ENCODE measurements around the gene KIAA1328.
"Not testable (repeated sequence)": the region's sequence is repeated elsewhere in the genome, so short reads cannot be mapped to it uniquely, and the experiment has no call there.

The KIAA1328 gene

DNA sequence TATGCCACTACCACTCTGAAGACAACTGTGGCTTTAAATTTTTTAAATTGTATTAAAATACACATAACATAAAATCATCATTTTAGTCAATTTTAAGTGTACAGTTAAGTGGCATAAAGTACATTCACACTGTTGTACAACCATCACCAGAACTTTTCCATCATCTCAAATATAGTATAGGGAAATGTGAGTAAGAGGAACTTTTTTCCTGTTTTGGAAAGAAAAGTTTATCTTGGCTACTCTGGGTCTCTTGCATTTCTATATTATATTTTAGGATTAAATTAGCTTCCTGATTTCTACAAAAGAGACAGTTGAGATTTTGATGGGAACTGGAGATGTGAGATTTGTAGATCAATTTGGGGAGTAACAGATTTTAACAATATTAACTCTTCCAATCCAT, 3.4 kb upstream of the KIAA1328 start:
- DNase-seq (ENCODE audit: low spot score) = no peak

DNA sequence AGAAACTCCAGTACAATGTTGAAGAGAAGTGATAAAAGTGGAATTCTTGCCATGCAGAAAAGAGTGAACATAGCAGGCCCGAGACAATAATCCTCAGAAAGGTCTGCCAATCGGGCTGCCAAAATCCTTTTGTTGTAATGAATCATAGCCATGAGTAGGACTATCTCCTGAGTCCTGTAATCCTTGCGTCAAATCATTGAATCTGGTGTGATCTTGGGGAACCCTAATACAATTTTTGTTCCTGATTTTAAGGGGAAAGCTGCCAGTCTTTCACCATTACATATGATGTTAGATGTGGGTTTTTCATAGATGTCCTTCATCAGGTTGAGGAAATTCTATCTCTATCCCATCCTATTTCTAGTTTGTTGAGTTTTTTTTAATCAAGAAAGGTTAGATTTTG, 2.4 kb upstream of the KIAA1328 start:
- DNase-seq (ENCODE audit: low spot score) = no peak

DNA sequence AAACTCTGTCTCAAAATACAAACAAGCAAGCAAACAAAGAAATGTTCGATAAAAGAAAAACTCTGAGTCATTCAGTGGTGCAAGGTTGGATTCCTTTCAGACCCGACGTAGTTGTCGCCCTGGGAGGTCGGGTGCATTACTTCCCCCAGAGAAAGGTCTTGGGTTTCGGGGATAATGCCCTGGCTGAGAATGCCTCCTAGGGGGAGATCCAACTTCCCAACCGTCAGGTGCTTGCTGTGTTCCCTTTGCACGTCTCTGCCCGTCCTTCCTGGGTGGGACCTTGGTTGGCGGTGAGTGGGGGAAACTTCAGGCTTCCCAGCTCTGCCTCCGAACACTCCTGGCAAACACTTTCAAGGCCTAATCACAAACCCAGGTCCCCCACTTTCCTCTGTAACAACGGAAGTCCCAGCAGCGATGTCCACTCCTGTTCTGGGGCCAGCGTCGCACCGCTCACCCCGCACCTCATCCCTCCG, 734 bp upstream of the KIAA1328 start:
- DNase-seq (ENCODE audit: low spot score) = peak; percentile 16

DNA sequence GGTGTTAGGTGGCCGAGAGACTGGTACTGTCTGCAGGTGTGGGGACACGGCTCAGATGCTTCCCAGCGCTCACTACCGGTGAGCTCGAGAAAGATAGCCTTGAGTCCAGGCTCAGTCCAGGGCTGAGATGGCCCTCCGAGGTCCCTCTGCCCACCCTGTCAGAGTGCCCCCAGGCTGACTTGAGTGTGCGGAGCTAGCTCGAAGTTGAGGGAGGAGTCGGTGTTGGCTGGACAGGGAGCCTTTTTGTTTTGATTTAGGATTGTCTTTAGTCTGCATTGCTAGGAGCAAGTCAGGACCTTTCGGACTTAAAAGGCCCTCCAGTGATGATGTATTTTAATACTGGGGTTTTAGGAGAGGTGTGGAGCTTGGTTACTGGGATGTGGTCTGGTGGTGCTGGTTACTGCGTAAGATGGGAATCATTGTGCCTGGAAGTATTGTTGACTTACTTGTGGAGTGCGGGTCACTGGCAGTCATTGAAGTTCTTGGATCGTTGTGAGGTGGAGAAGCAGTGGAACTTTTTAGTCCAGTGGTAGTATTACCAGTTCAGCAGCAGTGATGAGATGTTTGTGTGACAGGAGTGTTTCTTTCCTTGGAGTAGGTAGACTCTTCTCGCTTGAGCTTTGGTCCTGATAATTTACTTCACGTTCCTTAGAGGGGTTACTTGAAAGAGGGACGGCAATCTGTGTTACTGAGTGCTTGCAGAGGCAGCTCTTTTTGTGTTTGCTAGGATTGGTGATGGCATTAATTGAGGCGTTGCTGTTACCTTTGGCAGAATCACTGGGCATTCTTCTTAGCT, 633 bp downstream of the KIAA1328 start:
- DNase-seq (ENCODE audit: low spot score) = no peak

DNA sequence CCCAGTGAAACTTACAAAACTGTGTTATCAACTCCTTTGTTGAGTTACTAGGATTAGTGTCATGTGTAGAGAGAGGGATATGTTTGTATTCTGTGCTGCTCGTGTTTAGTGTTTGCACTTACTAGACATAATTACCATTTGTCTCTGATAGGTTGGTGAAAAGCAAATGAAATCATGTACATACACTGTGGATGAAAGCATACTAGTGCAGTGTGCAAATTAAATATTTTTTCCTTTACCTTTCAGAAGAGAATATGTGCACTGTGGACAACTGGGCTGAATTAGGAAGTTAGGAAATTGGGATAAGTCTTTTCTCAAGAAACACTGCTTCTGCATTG, 1.2 kb downstream of the KIAA1328 start:
- no peak for DNase-seq (ENCODE audit: low spot score)

DNA sequence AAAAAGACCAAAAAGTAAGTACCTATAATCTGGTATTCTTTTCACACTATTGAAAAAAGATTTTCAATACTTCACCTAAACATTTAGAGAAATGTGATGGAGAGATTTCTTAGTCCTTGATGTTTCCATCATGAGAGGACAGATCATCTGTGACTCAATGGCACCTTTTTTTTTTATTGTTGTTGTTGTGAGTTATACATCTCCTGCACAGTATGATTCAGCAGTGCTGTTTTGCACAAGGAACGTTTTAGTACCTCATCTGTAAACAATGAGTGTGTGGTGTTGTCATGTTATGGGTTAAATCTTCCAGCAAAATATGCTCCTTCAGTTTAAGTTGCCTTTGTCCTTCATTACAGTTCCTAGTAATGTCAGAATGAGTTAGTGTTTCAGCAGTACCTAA, 2.2 kb downstream of the KIAA1328 start:
- no peak for DNase-seq (ENCODE audit: low spot score)

DNA sequence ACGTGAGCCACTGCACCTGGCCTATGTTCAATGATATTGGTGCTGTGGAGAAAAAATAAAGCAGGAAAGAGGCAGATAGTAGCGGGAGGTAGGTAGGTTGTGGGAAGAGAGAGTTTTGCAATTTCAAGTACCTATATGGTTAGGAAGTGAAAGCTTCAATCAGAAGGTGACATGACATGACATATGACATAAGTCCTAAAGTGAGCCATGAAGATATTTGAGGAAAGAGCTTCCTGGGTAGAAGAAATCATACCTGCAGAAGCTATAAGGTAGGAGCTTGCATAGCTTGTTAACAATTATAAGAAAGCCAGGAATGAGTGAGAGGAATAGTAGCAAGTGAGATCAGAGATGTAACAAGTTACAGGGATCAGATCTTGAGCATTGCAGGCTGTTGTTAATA, 4.2 kb downstream of the KIAA1328 start:
- no peak for DNase-seq (ENCODE audit: low spot score)

DNA sequence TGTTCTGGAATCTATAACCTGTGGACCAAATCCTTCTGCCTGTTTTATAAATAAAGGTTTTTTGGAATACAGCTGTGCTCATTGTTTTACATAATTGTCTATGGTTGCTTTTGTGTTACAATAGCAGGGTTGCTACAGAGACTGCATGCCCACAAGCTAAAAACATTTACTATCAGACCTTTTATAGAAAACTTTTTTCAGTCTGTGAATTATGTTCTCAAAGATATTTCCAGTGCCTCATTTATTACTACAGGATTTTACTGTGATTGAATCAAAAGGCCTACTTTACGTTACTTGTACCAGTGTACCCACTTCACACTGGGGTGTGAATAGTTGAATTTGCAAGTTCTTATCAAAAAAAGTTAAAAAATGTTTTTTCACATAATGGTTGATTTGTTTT, 7.0 kb downstream of the KIAA1328 start:
- no peak for DNase-seq (ENCODE audit: low spot score)

DNA sequence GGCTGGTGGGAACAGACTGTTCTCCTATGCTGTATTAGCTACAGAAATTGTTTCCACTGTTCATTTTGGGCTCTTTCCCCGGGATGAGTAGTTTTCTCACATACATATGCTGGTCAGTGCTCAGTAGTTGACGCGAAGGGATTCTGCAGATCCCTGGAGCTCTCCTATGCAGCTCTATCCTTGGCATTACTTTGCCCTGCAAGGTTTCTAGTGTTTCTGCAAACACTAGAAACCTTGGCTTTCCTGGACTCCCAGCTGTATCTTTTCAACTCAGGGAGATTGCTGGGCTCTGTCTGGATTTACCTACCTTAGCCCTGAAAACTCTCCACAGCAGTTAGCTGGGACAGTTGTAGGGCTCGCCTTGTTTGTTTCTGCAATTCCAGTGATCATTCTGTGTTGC, 10.9 kb downstream of the KIAA1328 start:
- no peak for DNase-seq (ENCODE audit: low spot score)

DNA sequence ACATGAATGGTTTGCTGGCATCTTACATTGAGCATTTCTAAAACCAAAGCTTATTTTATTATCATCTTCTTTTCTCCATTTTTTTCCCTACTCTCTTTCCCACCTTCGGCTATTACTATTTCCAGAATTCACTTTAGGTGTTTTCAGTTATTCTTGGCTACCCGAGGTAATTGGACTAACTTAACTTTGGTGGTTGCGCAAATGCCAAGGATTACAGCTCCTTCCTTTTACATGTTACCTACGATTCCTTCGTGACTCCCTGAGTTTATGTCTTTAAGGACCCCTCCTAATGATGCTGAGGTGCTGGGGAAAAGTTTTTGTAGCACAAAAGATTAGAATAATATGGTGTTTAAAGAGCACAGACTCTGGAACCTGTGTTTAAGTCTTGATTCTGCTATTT, 14.3 kb downstream of the KIAA1328 start:
- DNase-seq (ENCODE audit: low spot score) = no peak

DNA sequence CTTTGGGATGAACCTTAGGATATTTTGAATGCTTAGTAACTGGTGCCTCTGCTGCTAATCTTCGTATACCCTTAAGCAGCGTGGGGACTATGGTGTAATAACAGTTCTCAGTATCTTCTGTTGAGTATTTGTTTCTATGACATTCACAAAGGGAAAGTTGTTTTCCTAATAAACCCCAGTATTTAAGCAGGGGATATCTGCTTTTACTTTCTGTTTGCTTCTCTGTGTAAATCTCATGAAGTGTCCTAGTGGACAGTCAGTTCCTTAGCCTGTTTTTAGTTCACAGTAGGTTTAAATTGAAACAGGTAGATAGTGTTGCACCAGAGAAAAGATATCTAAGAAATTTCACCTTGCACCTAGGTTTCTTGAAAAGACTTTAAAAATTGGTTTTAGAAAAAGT, 14.9 kb downstream of the KIAA1328 start:
- DNase-seq (ENCODE audit: low spot score) = no peak

DNA sequence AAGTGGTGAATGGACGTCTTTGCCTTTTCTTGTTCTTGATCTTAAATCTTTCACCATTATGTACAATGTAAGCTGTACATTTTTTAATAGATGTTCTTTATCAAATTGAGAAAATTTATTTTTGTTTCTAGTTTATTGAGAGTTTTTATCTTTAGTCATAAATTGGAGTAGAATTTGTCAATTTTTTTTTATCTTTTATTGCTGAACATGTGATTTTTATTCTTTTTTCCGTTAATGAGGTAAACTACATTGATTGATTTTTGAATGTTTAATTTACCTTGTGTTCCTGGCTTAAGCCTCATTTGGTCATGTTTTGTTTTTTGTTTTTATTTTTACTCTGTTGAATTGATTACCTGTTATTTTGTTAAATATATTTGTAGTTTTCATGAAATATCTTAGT, 19.7 kb downstream of the KIAA1328 start:
- no peak for DNase-seq (ENCODE audit: low spot score)

DNA sequence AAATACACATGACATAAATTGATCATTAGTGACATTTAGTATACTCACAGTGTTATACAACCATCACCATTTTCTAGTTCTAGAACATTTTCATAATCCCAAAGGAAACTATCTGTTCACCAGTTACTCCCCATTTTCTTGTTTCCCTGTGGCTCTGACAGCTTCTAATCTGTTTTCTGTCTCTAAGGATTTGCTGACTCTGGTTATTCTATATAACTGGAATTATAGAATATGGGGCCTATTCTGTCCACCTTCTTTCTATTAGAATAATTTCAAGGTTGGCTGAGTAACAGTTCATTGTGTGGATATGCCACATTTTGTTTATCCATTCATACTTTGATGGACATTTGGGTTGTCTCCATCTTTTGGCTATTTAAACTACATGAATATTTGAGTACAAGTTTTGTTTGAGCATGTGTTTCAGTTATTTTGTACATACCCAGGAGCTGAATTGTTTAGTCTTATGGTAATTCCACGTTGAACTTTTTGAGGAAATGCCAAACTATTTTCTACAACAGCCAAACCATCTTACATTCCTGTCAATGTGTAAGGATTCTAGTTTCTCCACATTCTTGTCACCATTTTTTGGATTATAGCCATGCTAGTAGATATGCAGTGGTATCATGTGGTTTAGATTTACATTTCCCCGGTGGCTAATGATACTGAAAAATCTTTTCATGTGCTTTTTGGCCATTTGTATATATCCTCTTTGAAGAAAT, 20.5 kb downstream of the KIAA1328 start:
- DNase-seq (ENCODE audit: low spot score) = no peak

DNA sequence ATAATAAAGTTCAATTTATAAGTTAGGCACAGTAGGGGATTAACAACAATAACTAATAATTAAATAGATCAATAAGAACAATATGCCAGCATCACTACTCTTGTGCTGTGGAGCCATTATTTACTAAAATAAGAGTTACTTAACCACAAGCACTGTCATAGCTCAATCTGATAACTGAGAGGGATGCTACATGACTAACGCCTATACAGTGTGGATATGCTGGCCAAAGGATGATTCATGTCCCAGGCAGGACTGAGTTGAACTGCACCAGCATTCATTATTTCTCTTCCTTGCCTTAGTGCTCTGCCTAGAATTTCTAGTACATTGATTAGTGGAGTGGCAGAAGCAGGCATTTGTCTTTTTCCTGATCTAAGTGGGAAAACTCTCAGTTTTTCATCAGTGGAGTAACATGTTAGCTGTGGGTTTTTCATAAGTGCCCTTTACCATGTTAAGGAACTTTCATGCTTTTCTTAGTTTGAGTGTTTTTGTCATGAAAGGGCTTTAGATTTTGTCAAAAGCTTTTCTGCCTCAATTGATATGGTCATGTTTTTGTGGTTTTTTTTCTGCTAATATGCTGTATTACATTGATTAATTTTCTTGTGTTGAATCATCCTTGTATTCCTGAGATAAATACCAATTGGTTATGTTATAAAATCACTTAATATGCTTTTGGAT, 21.7 kb downstream of the KIAA1328 start:
- no peak for DNase-seq (ENCODE audit: low spot score)

DNA sequence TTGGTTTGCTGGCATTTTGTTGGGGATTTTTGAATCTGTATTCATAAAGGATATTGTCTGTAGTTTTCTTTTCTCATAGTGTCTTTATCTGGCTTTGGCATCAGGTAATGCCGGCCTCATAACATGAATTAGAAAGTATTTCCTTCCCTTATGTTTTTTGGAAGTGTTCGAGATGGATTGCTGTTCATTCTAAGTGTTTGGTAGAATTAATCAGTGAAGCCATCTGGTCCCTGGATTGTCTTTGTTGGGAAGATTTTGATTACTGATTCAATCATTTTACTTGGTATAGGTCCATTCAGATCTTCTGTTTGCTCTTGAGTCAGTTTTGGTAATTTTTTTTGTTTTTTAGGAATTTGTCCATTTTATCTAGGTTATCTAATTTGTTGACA, 22.3 kb downstream of the KIAA1328 start:
- DNase-seq (ENCODE audit: low spot score) = no peak

DNA sequence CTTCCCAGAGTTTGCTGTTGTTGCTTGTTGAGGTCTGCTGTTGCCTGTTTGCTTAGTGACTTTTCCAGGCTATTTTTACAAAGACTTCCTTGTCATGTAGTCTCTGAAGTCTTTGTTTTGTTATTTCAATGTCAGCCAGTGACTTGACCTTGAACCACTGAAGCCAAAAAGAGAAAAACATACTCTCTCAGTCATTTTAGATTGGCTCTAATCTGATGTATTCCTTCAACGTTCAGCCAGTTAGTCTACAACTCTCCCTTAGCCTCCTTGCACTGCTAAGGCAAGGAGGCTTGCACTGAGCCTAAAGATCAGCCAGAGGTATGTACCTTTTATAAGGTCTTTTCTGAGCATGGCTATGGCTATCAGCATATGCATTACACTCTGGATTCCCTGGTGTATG, 27.9 kb downstream of the KIAA1328 start:
- no peak for DNase-seq (ENCODE audit: low spot score)

DNA sequence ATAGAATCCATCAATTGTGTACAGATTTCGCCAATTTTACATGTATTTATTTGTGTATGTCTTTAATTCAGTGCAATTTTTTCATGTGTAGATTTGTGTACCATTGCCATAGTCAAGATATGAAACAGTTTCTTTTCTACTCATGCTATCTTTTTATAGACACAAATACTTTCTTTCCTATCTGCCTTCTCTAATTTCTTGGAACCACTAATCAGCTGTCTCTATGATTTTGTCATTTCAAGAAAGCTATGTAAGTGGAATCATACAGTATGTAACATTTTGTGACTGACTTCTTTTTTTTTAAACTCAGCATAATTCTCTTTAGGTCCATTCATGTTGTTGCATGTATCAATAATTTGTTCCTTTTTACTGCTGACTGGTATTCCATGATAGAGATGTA, 33.3 kb downstream of the KIAA1328 start:
- DNase-seq (ENCODE audit: low spot score) = no peak

DNA sequence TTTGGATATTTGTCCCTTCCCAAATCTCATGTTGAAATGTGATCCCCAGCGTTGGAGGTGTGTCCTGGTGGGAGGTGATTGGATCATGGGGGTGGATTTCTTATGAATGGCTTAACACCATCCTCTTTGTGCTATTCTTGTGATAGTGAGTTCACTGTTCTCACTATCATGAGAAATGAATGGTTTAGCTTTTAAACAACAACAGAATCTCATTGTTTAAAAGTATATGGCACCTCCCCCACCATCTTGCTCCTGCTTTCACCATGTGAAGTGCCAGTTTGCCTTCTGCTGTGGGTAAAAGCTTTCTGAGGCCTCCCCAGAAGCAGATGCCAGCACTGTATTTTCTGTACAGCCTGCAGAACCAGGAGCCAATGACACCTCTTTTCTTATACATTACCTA, 38.1 kb downstream of the KIAA1328 start:
- DNase-seq (ENCODE audit: low spot score) = no peak

DNA sequence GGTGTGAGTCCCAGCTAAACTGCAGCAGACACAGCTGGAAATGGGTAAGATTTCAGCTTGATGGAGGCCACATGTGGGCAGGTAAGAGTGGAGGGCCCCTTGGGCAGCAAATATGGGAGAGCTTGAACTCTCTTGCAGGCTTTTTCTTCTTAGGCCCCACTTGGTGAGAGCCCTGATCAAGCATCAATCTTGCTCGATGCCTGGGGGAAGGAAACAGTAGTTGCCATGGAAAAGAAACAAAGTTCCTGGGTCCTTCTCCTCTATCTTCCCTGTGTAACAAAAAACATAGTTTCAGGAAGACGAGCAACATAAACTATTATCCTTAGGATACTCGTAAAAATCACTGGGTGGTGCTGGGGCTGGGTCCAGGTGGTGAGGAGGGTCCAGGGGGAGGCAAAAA, 42.9 kb downstream of the KIAA1328 start:
- no peak for DNase-seq (ENCODE audit: low spot score)

DNA sequence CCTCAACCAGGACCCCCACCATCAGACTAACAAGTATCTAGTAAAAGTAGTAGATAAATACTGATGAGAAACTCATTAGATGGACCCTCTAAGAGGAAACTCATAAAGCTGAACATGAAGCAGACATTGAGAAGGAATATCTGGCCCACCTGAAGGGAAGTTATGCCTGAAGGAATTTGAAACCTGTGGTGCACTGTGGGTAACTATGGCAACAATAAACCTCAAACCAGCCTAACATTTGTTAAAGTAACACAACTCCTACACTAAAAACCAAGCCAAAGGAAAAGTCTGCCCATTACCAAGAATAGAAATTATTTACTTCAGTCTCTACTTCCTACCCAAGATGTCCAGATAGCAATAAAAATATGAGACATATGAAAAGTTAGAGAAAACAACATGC, 43.4 kb downstream of the KIAA1328 start:
- DNase-seq (ENCODE audit: low spot score) = no peak

DNA sequence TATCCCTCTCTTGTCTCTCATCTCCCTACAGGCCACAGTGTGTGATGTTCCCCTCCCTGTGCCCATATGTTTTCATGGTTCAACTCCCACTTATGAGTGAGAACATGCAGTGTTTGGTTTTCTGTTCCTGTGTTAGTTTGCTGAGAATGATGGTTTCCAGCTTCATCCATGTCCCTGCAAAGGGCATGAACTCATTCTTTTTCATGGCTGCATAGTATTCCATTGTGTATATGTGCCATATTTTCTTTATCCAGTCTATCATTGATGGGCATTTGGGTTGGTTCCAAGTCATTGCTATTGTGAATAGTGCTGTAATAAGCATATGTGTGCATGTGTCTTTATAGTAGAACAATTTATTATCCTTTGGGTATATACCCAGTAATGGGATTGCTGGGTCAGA, 44.9 kb downstream of the KIAA1328 start:
- not testable (repeated sequence) for DNase-seq (ENCODE audit: low spot score)

DNA sequence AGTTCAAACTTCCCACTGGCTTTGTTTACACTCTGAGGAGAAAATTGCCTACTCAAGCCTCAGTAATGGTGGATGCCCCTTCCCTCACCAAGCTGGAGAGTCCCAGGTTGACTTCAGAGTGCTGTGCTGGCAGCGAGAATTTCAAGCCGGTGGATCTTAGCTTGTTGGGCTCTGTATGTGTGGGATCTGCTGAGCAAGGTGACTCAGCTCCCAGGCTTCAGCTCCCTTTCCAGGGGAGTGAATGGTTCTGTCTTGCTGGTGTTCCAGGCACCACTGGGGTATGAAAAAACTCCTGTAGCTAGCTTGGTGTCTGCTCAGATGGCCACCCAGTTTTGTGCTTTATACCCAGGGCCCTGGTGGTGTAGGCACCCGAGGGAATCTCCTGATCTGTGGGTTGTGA, 50.9 kb downstream of the KIAA1328 start:
- DNase-seq (ENCODE audit: low spot score) = not testable (repeated sequence)

DNA sequence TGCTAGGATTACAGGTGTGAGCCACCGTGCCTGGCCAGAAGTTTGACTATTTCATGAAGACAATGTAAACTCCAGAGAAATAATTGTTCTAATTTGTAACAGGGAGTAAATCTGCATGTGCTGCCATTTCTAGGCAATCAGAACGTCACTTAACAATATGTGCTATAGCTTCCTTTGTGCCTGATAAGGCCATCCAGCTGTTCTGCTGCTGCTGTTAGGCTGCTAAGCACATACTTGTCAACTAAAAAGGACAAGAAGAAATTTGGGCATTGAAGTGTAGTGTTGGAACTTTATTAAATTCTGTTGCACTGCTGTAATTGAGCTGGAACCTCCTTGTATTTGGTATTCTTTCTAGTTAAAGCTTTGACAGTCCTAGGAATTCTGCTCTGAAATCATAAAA, 57.1 kb downstream of the KIAA1328 start:
- DNase-seq (ENCODE audit: low spot score) = no peak

All from hepatic stellate cell (primary cell).